GM19467 (cell line): ENCODE results near the gene ATRN.

Experiments used
- ATAC-seq: cut with Tn5 transposase; IDR thresholded peaks from one replicate; pipeline ENCODE4 v1.9.1; 2021; ENCODE audit warnings: mild to moderate bottlenecking, moderate library complexity; ENCODE audit not compliant: unreplicated experiment

ATRN gene

DNA sequence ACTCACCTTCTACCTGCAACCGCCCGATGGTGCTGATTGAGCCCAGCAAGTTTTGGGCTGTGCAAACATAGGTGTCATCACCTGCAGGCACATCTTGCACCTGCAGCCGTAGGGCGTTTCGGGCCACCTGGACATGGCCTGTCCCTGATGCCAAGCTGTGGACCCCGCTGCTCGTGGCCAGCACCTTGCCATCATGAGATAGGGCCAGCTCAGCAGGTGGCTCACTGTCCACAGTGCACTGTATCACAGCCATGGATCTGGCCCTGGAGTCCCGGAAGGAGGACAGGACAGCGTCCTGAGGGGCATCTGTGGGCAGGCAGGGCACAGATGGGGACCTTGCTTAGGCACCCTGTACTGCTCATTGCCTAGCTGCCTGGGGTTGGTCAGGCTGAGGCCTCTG, 221.1 kb downstream of the ATRN start:
- no peak for ATAC-seq

- no peak for ATAC-seq
Measured at GRCh38 chr20:3692706-3693294, 222.0 kb downstream of the ATRN start.

DNA sequence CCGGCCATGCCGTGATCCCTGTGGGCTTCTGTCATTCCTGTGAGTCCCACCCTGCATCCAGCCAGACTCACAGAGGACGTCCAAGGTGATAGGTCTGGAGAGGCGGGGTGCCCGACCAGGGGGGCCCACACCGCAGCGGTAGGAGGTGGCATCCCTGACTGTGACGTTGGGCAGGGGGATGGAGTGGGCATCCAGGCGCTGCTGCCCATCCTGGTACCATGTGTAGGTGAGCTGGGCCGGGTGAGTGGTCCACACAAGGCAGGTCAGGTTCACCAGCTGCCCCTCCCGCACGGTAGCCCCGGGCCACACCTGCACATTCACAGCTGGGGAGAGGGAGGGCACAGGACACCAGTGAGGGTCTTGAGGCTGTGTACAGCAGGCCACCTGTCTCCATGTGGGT, 222.6 kb downstream of the ATRN start:
- no peak for ATAC-seq

DNA sequence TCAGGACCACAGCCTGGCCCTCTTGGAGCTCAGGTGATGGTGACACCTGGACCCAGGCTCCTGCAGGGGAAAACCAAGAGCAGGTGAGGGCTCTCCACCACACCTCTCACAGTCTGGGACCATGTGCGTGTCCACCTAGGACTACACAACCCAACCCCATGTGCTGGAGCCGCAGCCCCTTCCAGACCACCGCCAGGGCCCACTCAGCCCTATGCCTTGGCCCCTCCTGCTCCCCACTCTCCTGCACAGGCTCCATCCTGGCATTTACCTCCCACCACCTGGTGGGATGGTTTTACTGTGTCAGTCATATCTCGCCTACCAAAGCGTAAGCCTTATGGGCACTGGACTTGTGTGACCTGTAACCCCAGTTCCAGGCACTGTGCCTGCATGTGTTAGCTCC, 224.0 kb downstream of the ATRN start:
- ATAC-seq: no peak

DNA sequence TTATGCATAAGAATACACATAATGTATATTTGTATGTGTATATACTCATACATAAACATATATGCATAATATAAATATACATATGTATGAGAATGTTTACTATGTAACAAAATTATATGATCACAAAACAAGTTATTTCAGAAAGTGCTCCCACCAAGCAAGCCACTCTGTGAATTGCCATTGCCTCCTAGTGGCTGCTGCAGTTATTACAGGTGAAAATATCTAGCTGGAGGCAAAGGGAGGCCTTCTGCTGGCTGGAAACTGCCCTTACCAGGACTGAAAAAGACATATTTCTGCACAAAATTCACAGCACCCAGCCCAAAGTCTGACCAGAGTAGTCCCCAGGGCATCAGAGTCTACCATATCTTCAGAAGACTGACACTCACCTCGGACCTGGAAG, 225.4 kb downstream of the ATRN start:
- no peak for ATAC-seq

- ATAC-seq: no peak
Measured at GRCh38 chr20:3696745-3697587, 226.1 kb downstream of the ATRN start.

- no peak for ATAC-seq
Measured at GRCh38 chr20:3697588-3698305, 226.9 kb downstream of the ATRN start.

DNA sequence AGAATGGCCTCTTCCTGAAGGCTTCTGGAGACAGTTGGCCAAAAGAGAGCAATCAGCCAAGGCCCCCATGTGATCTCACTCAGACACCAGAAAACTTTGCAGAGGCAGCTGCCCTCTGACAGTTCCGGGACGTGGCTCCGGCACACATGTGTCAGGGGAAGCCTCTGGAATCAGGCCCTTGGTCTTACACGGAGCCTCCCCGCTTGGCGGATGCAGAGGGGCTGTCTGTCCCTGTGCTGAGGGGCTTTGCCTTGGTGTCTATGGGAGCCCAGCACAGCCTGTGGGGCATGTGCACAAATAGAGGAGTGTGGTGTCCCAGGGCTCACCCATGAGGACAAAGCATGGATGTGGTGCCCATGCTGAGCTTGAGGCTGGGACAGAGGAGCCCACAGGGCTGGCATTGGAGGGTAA, 227.8 kb downstream of the ATRN start:
- no peak for ATAC-seq

GRCh38 chr20:3699037-3699436, 228.2 kb downstream of the ATRN start:
- no peak for ATAC-seq
